Stimulated activated CD4-positive, alpha-beta T cell treated with anti-CD3 and anti-CD28 coated beads, Interleukin-15, amount 100 ng/mL, for 1 hour (primary cell): ENCODE data around the gene PKP1.

ENCODE experiments used
- DNase-seq, 2 donors: peaks; one replicate each; pipeline ENCODE4 v3.0.0-alpha.2; 2020; ENCODE audit warnings: low read depth in 1 of 2, low spot score in 1 of 2

The PKP1 gene

DNA sequence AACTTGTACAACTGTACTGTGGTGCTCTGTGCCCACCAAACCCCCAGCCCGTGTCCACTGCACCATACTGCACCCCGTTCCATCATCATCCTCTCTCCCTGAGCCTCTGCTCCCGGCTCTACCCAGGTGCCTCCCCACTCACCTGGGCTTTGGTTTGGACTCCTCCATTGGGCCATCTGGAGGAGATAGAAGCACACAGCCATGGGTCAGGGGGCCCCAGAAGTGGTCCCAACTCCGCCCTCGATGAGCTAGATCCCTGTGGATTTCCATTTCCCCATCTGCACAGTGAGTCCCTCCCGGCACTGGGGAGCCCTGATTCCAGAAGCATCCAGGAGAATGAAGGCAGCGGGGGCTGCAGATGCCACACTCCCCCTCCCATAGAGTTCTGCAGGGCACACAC is 83.4 kb downstream of the PKP1 start:
- DNase-seq = no peak

DNA sequence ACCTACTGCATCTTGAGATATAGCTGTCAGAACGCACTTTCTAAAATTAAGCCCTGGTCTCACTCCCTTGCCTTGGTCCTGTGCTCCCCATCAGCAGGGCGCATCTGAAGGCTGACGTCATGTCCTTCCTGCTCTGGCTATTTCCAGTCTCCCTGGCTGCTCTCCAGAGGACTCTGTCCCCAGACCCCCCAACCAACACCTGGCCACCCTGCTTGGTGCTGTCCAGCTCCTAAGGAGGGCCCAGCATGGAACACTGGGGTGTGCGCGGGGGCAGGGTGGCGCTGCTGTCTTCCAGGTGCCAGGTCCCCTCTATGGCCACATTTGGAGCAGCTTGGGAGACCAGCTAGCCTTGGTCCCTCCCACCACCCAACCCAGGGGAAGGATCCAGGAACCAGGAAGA is 85.9 kb downstream of the PKP1 start:
- DNase-seq = no peak

DNA sequence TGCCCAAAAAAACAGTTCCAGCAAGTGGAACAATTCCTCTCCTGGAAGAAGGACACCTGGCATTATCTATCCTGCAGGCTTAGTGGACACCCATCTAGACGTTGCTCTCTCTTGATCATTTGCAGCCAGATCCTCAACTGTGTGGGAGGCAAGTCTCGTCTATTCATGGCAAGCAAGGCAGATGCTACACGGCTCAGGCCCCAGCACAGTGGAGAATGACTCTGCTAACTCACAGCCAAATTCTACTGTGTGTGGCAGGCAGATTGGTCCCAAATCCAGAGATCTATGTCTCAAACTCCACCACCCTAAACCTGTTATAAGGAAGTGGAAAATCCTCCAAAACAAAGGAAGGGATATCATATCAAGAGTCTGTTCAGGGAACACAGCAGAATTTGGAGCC is 87.2 kb downstream of the PKP1 start:
- DNase-seq = no peak

DNA sequence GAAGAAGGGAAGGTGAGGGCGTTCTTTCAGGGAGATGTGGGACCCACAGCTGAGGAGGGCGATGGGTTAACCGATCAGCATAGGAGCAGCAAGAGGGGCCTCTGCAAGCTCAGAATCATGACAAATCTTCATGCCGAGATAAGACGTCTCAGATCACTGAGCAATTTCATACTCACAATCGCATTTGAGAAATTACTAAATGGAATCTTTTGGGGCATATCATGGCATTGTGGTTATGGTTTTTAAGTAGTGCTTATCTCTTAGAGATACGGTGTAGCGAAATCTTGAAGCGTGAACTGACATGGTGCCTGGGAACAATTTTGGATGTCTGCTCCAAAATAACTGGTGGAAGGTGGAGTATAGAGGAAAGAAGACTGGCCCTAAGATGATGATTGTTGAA is 88.0 kb downstream of the PKP1 start:
- DNase-seq = no peak

DNA sequence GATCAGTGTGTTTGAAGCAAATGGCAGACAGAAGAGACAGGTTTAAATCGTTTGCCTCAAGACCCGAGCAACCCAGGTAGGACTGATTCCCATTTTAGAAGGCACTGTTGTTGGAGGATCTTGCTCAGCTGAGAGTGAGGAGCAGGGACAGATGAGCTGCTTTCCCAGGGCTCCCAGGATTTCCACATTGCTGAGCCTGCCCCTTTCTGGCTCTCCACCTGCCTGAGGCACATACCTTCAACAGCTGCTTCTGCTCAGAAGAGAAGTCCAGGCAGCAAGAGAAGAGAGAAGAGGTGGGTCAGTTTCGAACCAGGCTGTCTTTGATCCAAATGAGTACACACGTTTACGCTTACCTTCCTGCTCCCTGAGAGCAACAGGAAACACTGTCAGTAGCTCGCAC is 88.5 kb downstream of the PKP1 start:
- DNase-seq = no peak

DNA sequence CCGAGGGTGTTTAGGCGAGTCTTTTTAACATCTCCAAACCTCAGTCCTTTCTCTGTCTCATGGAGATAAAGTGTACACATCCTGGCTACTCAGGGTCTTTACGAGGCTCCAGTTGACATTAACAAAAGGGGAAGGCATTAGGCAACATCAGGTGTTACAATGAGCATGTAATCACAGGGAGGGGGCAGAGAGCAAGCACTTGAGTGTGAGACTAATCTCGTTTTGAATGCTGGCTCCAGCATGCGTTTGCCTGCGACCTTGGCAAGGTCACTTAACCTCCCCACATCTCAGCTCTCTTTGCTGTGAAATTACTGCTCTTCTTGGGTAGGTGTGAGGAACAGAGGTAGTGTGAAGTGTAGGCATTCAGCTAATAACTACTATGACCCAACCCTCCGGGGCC is 91.1 kb downstream of the PKP1 start:
- no peak for DNase-seq

DNA sequence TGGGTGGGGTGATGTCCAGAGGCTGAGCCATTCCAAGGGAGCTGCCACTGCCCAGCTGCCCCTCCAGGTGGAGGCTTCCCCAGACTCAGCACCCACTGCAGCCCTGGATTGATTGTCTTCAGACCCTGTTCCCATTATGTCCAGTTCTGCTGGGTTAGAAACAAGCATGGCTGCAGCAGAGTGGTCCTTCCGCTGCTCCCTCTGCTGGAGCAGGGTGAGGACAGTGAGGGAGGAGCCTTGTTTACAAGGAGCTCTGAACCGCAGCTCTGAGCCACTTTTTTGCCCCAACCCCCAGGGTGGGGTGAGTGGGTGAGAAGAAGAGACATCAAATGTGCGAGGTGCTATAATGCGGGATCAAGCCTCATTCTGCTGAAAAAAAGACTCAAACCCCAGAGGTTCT is 91.9 kb downstream of the PKP1 start:
- no peak for DNase-seq

DNA sequence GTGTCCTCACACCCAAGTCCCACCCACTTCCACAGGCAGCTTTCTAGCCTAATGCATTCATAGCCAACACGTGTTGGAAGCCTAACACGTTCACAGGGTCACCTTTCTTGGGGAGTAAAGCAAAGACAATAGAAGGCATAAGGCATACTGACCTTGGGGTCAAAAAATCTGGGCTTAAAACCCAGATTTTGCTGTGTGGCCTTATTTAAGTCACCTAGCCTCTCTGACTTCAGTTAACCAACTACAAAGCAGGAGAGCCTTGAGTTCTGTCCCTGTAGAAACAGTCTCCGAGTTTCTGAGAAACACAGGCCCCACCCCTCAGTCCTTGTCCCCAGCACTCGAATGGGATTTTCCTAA is 92.8 kb downstream of the PKP1 start:
- DNase-seq = no peak

DNA sequence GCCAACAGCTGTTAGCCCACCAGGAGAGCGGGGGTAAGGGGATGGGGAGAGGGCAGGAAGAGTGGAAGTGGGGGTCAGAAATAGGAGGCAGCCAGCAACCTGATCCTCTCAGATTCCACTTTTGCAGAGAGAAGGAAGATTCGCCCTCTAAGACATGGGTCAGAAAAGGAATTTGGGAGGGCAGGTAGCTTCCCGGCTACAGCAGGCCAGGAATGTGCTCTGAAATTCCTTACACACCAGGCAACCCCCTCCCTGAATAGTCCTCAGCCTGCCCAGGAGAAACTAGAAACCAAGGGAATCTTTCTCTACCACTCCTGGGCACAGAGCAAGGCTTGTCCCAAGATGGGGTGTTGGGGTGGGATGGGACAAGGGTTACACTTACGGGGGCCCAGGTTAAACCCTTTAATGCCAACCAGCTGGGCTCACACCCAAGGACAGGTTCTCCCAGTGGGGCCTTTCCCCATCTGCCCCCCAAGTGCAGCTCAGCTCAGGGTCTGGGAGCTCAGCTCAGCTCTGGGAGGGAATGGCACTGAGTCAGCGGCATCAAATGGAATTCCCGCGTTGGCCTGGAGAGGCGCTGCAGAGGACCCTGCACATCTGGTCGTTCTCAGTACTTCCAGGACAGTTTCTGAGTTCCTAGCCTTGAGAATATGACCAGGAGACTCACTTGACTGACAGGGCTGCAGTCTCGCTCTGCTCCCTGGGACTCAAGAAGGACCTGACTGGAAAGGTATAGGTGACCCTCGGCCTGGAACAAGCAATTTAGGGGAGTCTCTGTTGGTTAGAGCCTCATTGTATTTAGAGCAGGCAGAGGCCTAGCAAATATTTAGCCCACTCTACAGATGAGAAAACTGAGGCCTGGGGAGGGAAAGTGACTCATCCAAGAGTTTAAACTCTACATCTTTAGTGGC is 93.4 kb downstream of the PKP1 start:
- no peak for DNase-seq

DNA sequence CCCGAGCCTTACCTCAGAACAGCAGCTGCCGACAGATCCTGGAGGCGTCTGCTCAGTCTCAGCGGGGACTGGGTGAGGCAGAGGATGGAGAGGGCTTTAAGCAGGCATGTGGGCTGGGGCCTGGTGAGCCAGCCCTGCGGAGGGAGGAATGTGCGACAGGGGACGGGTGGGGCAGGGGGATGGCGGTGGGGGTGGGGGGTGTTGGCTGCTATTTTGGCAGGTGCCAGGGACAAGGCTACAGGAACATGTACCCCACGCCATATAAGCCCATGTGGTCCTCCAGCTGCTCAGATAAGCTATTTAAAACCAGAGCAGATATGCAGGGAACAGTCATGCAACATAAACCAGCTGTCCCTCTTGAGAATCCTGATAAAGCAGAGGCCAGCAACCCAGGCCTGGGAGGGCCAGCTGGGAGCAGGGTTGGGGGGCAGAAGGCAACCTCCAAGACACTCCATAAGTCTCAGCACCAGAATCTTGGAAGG is 94.3 kb downstream of the PKP1 start, which contains the start of gene TNNT2:
Gene TNNT2, minus strand, starts transcription at position 70 of the 482 bp plus-strand sequence. CDS start 4,426 bp downstream, outside the sequence.
- DNase-seq = no peak

DNA sequence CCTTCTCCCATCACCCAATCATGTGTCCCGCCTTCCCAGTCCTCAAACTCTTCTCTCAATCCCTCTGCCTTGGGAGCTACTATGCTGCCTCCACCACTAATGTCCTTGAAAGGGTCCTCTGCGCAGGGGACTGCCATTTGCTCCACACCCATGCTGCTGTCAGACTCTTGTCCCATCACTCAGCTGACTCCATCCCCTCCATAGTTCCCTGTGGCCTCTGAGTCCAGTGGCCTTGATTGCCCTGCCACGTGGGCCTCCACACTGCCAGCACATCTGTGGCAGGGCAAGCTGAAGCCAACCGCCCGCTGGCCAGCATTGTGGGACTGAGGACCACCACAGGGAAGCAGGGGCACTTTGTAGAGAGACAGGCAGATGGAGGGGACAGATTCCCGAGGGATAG is 95.5 kb downstream of the PKP1 start:
- DNase-seq = no peak

DNA sequence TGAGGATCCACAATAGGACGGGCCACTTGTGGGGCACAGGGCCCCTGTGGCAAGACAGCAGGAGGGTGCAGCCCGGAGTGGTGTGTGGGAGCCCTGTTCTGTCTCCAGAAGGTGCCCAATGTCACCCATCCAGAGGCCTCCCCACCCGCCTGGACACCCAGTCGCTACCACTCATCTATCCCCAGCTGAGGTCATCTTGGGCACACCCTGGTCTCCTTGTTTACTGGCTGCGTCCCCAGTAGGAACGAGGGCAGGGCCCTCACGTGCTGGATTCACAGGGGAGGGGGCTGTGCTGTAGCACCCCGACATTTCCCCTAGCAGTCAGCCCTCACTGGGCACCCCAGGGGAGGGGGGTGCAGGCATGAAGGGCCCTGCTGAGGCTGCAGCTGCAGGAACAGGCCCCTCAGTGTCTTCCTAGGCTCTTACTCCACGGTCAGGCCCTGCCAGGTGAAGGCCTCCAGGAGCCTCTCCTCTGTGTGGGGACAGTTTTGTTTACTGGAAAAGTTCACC is 96.5 kb downstream of the PKP1 start:
- DNase-seq = no peak

DNA sequence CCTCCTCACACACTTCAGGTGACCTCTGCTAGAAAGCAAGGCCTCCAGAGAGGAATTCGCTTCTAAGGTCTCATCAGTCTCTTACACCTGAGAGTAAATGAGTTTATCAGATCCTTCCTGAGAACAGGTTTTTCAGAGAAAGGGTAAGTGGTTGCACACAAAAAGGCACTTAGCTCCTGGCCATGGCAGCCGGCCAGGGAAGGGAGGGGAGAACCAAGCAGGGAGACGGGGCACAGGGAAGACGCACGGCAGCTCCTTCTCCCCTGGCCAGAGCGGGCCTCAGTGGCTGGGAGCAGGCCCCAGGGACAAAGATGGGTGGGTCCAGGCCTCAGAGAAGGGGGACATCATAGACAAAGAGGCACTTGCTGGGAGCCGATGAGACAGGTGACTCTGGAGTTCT is 97.8 kb downstream of the PKP1 start:
- no peak for DNase-seq
